ENCODE measurements around the gene NAT9.

Gene NAT9

GRCh38 chr17:74779501-74779900 lies 3.4 kb upstream of the NAT9 start:
- DNase-seq: no peak

GRCh38 chr17:74778960-74779359 lies 2.8 kb upstream of the NAT9 start:
- no peak for DNase-seq

- DNase-seq: no peak
Measured at GRCh38 chr17:74777901-74778515, 1.9 kb upstream of the NAT9 start.

GRCh38 chr17:74776990-74777389 lies 845 bp upstream of the NAT9 start:
- no peak for DNase-seq

- DNase-seq: no peak
Measured at GRCh38 chr17:74775409-74776043, 619 bp downstream of the NAT9 start.

GRCh38 chr17:74773871-74774286 lies 2.3 kb downstream of the NAT9 start:
- DNase-seq: no peak

- DNase-seq: no peak
Measured at GRCh38 chr17:74773414-74773813, 2.7 kb downstream of the NAT9 start.

GRCh38 chr17:74772053-74772452 lies 4.1 kb downstream of the NAT9 start:
- DNase-seq: no peak

GRCh38 chr17:74771319-74771914 lies 4.7 kb downstream of the NAT9 start:
- no peak for DNase-seq

- peak; percentile 67 for DNase-seq
Measured at GRCh38 chr17:74770498-74771318, 5.4 kb downstream of the NAT9 start.

GRCh38 chr17:74769856-74770497 lies 6.2 kb downstream of the NAT9 start:
- no peak for DNase-seq

- DNase-seq: no peak
Measured at GRCh38 chr17:74769266-74769855, 6.8 kb downstream of the NAT9 start.

GRCh38 chr17:74768763-74769114 lies 7.4 kb downstream of the NAT9 start:
- DNase-seq: no peak

- no peak for DNase-seq
Measured at GRCh38 chr17:74768069-74768762, 7.9 kb downstream of the NAT9 start.

- no peak for DNase-seq
Measured at GRCh38 chr17:74767111-74767516, 9.0 kb downstream of the NAT9 start.

- DNase-seq: no peak
Measured at GRCh38 chr17:74766413-74766812, 9.7 kb downstream of the NAT9 start.

- DNase-seq: no peak
Measured at GRCh38 chr17:74764751-74765286, 11.3 kb downstream of the NAT9 start.

- no peak for DNase-seq
Measured at GRCh38 chr17:74763565-74764387, 12.4 kb downstream of the NAT9 start.

- DNase-seq: no peak
Measured at GRCh38 chr17:74761931-74762330, 14.2 kb downstream of the NAT9 start.

GRCh38 chr17:74761419-74761818 lies 14.7 kb downstream of the NAT9 start:
- no peak for DNase-seq

All from activated CD4-positive, CD25-positive, alpha-beta regulatory T cell treated with anti-CD3 and anti-CD28 coated beads, Interleukin-2, amount 50 U/mL, for 72 hours (primary cell).